Transverse colon (tissue), 4 donors: ENCODE measurements around the gene PLAAT5. TPM values are rescaled to one million over a fixed set of nuclear protein-coding genes. Genes with fewer than 3 reads are reported as not detected.

Experiments used
- DNase-seq: peaks from one replicate; pipeline ENCODE4 v3.0.0-alpha.2; 2019
- H3K27ac ChIP-seq, 4 donors: fragments of 200-600 bp; sonication (generic); 2 replicates each; pipeline ENCODE4 v1.5.1; 2016 to 2018; ENCODE audit warnings: inconsistent platforms in 4 of 4
- H3K27me3 ChIP-seq: fragments of 200-600 bp; sonication (generic); 2 replicates; pipeline ENCODE4 v1.5.1; 2017; ENCODE audit warnings: inconsistent platforms
- H3K36me3 ChIP-seq, 4 donors: fragments of 200-600 bp; sonication (generic); 2 replicates each; pipeline ENCODE4 v1.5.1; 2017 to 2019; ENCODE audit warnings: inconsistent platforms in 4 of 4
- H3K4me1 ChIP-seq, 4 donors: fragments of 200-600 bp; sonication (generic); 2 replicates each; pipeline ENCODE4 v1.5.1; 2017 to 2020; ENCODE audit warnings: inconsistent platforms in 4 of 4
- H3K4me3 ChIP-seq, 4 donors: fragments of 200-600 bp; sonication (generic); 1 replicate in 1 of 4; 2 replicates in 3 of 4; pipeline versions ENCODE4 v1.5.1 to v1.6.1; 2017 to 2019; ENCODE audit warnings: inconsistent platforms in 4 of 4
- H3K9me3 ChIP-seq, 2 donors: fragments of 200-600 bp; sonication (generic); 2 replicates each; pipeline ENCODE4 v1.5.1; 2017 to 2019; ENCODE audit warnings: inconsistent platforms in 2 of 2
- EP300 ChIP-seq: sonication (generic); formaldehyde crosslinking; IDR thresholded peaks from one replicate; pipeline ENCODE4 v1.6.1; 2017; ENCODE audit warnings: antibody characterized with exemption, low read depth
- POLR2A ChIP-seq: fragments of 450-650 bp; IDR thresholded peaks from one replicate; pipeline ENCODE4 v1.6.1; 2016; ENCODE audit warnings: antibody characterized with exemption, mild to moderate bottlenecking, moderate library complexity
- POLR2AphosphoS5 ChIP-seq, 3 donors: sonication (generic); formaldehyde crosslinking; IDR thresholded peaks; one replicate each; pipeline ENCODE4 v1.6.1; 2016; ENCODE audit warnings: antibody characterized with exemption in 3 of 3
- WGBS, 2 donors: methylation state at CpG; one replicate each; pipeline ENCODE4 v1.1.5; 2018; ENCODE audit warnings: low coverage in 1 of 2; 5-methylcytosine and 5-hydroxymethylcytosine counted together
- in situ Hi-C, 4 donors: fragments of 200-750 bp; cut with MboI; loops; one replicate each; pipeline versions ENCODE4 v1.15.0 to v1.15.1; 2017; ENCODE audit warnings: low sequenced_read_pairs in 3 of 4, low pct_ligation_motif_present in 1 of 4, low pct_unique_long_range_greater_than_20kb in 1 of 4
- intact Hi-C: fragments of 100-400 bp; cut with DNase I; formaldehyde crosslinking; loops from one replicate; pipeline ENCODE4 v1.15.1; 2023; ENCODE audit warnings: low total_unique reads
- total RNA-seq, 4 donors: library from RNA; depleted of rRNA; stranded (reverse); fragments of >200 nt; gene quantifications; one replicate each; pipeline ENCODE4 v1.1.0, GENCODE V29; 2016
- TF ChIP-seq, protein P1 (sequence below), 5 experiments: fragments of 200-600 bp in 3 of 5; fragments of 450-650 bp in 2 of 5; sonication (generic) in 3 of 5; IDR thresholded peaks; 1 replicate in 2 of 5; 2 replicates in 3 of 5; pipeline ENCODE4 v1.5.1; 2016 to 2017; ENCODE audit warnings: antibody characterized with exemption in 5 of 5, inconsistent platforms in 3 of 5, mild to moderate bottlenecking in 2 of 5, moderate library complexity in 1 of 5

PLAAT5 gene
- total RNA-seq, 4 donors from 2014 or later, result 0.79 to 1.4 TPM; not detected in 2

DNA sequence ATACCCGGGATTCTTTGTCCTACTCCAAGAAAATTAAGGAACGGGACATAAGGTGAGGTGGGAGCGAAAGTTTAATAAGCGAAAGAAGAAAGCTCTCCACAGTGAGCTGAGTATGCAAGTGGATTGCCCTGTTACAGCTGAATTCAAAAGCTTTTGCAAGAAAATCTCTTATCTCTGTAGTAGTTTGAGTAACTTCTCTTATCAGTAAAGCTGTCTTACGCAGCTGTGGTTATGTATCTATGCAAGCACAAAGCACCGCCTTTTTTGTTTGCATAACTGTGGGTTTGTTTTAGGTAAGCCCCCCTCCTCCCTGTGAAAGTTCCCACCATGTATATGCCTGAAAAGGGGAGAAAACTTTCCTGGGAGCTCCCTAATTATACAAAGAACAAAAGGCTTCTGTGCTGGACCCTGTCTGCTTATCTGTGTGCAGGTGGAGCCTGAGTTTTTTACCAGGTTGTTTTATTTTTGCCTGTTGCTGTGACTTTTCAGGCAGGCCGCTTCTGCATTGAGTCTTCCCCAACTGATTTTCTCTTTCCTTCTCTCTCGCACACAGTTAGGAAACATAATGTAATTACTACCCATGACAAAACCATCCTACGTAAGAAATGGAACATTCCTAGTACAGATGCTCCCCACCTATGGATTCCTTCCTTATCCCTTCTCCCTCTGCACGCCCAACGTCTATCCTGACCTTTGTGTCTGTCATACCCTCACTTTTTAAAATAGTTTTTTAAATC, 837 bp upstream of the PLAAT5 start:
- Histone ChIP-seq H3K27ac (peak overlapping the region; percentile 60 to 82 (median 67)), H3K4me1 (peaks cover 5 to 17% (median 10%) of the 10 kb centered on the region in 4 donors), H3K9me3 (no peaks in the 10 kb centered on the region), H3K27me3 (peaks cover 46% of the 10 kb centered on the region), H3K4me3 (peak overlapping the region in 2 of 4 donors; percentile 36 to 55), H3K36me3 (no peaks in the 10 kb centered on the region)
- intact Hi-C loops (no loop called here), in situ Hi-C loops (loop anchor here in 1 of 4 donors (25.0 kb wide), 1 partner anchor 245 kb away; no protein-coding TSS in a partner anchor)
- TF ChIP-seq POLR2A (no peak), POLR2AphosphoS5 (IDR thresholded peaks at IDR 0.05) (no peak), EP300 (no peak)
- DNase-seq, result no peak
- WGBS, 2 donors, result 32 to 34% methylated on average over 10 to 11 of the region's 11 CpGs

DNA sequence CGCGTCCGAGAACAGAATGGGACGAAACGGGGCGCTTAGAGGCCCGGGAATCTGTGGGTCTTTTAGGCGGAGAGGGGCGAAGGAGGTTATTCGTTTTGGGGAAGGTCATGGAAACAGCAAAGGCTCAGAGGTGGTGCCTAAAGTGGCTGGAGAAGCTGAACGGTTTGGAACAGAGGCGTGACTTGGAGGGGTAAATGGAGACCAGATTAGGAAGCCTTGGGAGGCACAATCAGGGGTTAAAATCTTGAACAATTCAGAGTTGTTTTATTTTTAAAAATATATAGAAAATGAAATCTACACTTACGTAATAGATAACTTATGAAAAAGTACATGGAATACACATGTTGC, 247 bp upstream of the PLAAT5 start:
- 0 to 8% methylated on average over 7 to 13 of the region's 13 CpGs for WGBS, 2 donors
- Histone ChIP-seq H3K4me1 (peaks cover 5 to 17% (median 10%) of the 10 kb centered on the region in 4 donors), H3K27me3 (peaks cover 46% of the 10 kb centered on the region), H3K27ac (peak overlapping the region; percentile 60 to 82 (median 67)), H3K4me3 (peak overlapping the region; percentile 25 to 55 (median 32)), H3K36me3 (no peaks in the 10 kb centered on the region), H3K9me3 (peaks cover 0 to 1% of the 10 kb centered on the region in 2 donors)
- intact Hi-C loops, result no loop called here
- DNase-seq, result no peak
- in situ Hi-C loops, result loop anchor here in 1 of 4 donors (25.0 kb wide), 1 partner anchor 246 kb away; no protein-coding TSS in a partner anchor
- TF ChIP-seq EP300, result no peak
- TF ChIP-seq POLR2A, result no peak
- no peak for TF ChIP-seq POLR2AphosphoS5 (IDR thresholded peaks at IDR 0.05)
- TF ChIP-seq, protein P1, sequence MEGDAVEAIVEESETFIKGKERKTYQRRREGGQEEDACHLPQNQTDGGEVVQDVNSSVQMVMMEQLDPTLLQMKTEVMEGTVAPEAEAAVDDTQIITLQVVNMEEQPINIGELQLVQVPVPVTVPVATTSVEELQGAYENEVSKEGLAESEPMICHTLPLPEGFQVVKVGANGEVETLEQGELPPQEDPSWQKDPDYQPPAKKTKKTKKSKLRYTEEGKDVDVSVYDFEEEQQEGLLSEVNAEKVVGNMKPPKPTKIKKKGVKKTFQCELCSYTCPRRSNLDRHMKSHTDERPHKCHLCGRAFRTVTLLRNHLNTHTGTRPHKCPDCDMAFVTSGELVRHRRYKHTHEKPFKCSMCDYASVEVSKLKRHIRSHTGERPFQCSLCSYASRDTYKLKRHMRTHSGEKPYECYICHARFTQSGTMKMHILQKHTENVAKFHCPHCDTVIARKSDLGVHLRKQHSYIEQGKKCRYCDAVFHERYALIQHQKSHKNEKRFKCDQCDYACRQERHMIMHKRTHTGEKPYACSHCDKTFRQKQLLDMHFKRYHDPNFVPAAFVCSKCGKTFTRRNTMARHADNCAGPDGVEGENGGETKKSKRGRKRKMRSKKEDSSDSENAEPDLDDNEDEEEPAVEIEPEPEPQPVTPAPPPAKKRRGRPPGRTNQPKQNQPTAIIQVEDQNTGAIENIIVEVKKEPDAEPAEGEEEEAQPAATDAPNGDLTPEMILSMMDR (IDR thresholded peaks at IDR 0.05), result no peak

DNA sequence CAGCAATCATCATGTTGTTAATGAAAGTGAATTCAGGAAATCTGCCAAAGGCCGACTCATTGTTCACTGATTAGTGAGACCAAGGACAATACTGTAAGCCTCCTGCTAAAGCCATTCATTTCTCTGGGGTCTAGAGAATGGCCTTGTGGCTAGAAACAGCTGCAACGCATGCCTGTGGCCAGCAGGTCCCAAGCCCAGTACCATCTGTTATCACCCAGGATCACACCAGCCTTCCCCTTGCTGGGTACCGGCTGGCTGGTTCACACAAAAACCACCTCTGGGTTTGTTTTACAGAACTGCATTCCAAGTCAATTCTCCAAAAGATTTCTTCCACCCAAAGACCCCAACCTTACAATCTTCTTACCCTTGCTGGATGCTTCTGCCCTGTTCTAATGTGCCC, 1.1 kb downstream of the PLAAT5 start:
- intact Hi-C loops, result no loop called here
- Histone ChIP-seq H3K4me1 (peaks cover 5 to 17% (median 10%) of the 10 kb centered on the region in 4 donors), H3K27me3 (peaks cover 46% of the 10 kb centered on the region), H3K27ac (peak overlapping the region; percentile 60 to 82 (median 67)), H3K4me3 (no peak overlapping the region), H3K9me3 (peaks cover 12 to 15% of the 10 kb centered on the region in 2 donors), H3K36me3 (no peaks in the 10 kb centered on the region)
- DNase-seq, result no peak
- WGBS, 2 donors, result 67% methylated on average over 3 of the region's 3 CpGs; no CpG with 5 or more reads in 1 of the 2 donors
- in situ Hi-C loops, result loop anchor here in 2 of 4 donors (10.0 to 25.0 kb wide), 2 partner anchors 145 to 247 kb away; no protein-coding TSS in a partner anchor
- TF ChIP-seq, protein P1 (IDR thresholded peaks at IDR 0.05), result no peak
- TF ChIP-seq EP300 (no peak), POLR2AphosphoS5 (IDR thresholded peaks at IDR 0.05) (no peak), POLR2A (no peak)

DNA sequence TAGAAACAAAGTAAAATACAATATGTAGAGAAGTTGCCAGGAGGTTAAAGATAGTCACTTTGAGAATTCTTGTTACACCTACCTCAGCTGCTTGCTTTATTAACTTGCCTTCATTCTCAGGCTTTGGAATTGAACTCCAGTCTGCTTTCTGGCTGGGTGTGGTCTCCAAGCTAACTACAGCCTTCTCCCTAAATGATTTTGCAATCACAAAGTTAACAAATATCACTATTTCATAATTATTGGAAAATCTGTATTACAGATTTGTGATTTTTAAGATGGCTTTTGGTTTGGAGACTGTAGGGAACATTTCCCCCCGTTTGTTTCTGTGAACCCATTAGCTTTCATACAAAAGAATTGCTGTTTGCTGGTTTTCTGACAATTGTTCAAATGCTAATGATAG, 2.2 kb downstream of the PLAAT5 start:
- Histone ChIP-seq H3K36me3 (no peaks in the 10 kb centered on the region), H3K27ac (no peak overlapping the region), H3K27me3 (peaks cover 46% of the 10 kb centered on the region), H3K9me3 (peaks cover 18 to 19% of the 10 kb centered on the region in 2 donors), H3K4me3 (no peak overlapping the region), H3K4me1 (peaks cover 5 to 17% (median 10%) of the 10 kb centered on the region in 4 donors)
- in situ Hi-C loops, result loop anchor here in 2 of 4 donors (10.0 to 25.0 kb wide), 2 partner anchors 146 to 249 kb away; no protein-coding TSS in a partner anchor
- WGBS, 2 donors, result 65 to 91% methylated on average over 1 of the region's 1 CpG
- TF ChIP-seq, protein P1 (IDR thresholded peaks at IDR 0.05), result no peak
- TF ChIP-seq POLR2A, result no peak
- no peak for TF ChIP-seq POLR2AphosphoS5 (IDR thresholded peaks at IDR 0.05)
- TF ChIP-seq EP300, result no peak
- intact Hi-C loops, result no loop called here
- DNase-seq, result no peak
